PC-9 (cell line): Measurements from ENCODE around the gene PLEKHG5. TPM values are rescaled to one million over a fixed set of nuclear protein-coding genes. Genes with fewer than 3 reads are reported as not detected.

Experiments
- BruUV-seq: library from RNA; stranded (reverse); fragments of 400-500 nt; replicated peaks from 2 replicates; lab custom pipeline; 2021; lab: Mats Ljungman, UMichigan
- CTCF ChIA-PET: fragments of 300-600 bp; sonication (Branson Sonifier 250); formaldehyde crosslinking; loops from one replicate; lab custom pipeline; 2022; ENCODE audit warnings: antibody characterized with exemption; lab: Charles Lee
- POLR2A ChIA-PET: fragments of 300-600 bp; sonication (Branson Sonifier 250); formaldehyde crosslinking; loops from one replicate; lab custom pipeline; 2022; ENCODE audit warnings: antibody characterized with exemption; ENCODE audit not compliant: unreplicated experiment; lab: Charles Lee
- DNase-seq, 2 experiments: peaks; one replicate each; pipeline versions ENCODE4 v3.0.0 to v3.0.0-alpha.2; 2015 to 2022; ENCODE audit warnings: mixed read lengths in 1 of 2
- H2AFZ ChIP-seq: fragments of 200-600 bp; sonication (generic); 2 replicates; pipeline ENCODE4 v1.8.1; 2017; ENCODE audit warnings: antibody characterized with exemption
- H3F3A ChIP-seq: fragments of 200-600 bp; sonication (generic); 2 replicates; pipeline ENCODE4 v1.8.1; 2017; ENCODE audit warnings: antibody characterized with exemption, mild to moderate bottlenecking, low read depth; ENCODE audit not compliant: insufficient read depth
- H3K27ac ChIP-seq: fragments of 200-600 bp; sonication (generic); 2 replicates; pipeline ENCODE4 v1.6.1; 2016; ENCODE audit warnings: mixed run types
- H3K27me3 ChIP-seq: fragments of 200-600 bp; sonication (generic); 2 replicates; pipeline ENCODE4 v1.6.1; 2016; ENCODE audit warnings: low read depth, mixed run types; ENCODE audit not compliant: insufficient read depth
- H3K36me3 ChIP-seq: fragments of 200-600 bp; sonication (generic); 2 replicates; pipeline ENCODE4 v1.6.1; 2016; ENCODE audit warnings: low read depth, mixed run types
- H3K4me1 ChIP-seq: fragments of 200-600 bp; sonication (generic); replicated peaks from 2 replicates; pipeline ENCODE4 v1.6.1; 2016; ENCODE audit warnings: mixed run types; ENCODE audit not compliant: insufficient read depth
- H3K4me2 ChIP-seq: fragments of 200-600 bp; sonication (generic); 2 replicates; pipeline ENCODE4 v1.6.1; 2017; ENCODE audit warnings: mixed run types
- H3K4me3 ChIP-seq: fragments of 200-600 bp; sonication (generic); 2 replicates; pipeline ENCODE4 v1.6.1; 2016; ENCODE audit warnings: mixed run types
- H3K79me2 ChIP-seq: fragments of 200-600 bp; sonication (generic); 2 replicates; pipeline ENCODE4 v1.6.1; 2017; ENCODE audit warnings: low read depth, mixed run types
- H3K9me2 ChIP-seq: fragments of 200-600 bp; sonication (generic); 2 replicates; pipeline ENCODE4 v1.8.1; 2017; ENCODE audit warnings: mild to moderate bottlenecking; ENCODE audit not compliant: insufficient read depth
- H3K9me3 ChIP-seq: fragments of 200-600 bp; sonication (generic); 2 replicates; pipeline ENCODE4 v1.8.1; 2016; ENCODE audit warnings: low read depth; ENCODE audit not compliant: insufficient read depth
- H4K20me1 ChIP-seq: fragments of 200-600 bp; sonication (generic); 2 replicates; pipeline ENCODE4 v1.8.1; 2017; ENCODE audit not compliant: insufficient read depth
- CTCF ChIP-seq: fragments of 200-600 bp; sonication (generic); conservative IDR thresholded peaks from 2 replicates; pipeline ENCODE4 v1.6.1; 2017; ENCODE audit warnings: mixed run types, antibody characterized with exemption, mild to moderate bottlenecking, moderate library complexity
- EZH2 ChIP-seq: fragments of 200-600 bp; sonication (generic); IDR thresholded peaks from 2 replicates; pipeline ENCODE4 v1.8.0; 2017; ENCODE audit warnings: antibody characterized with exemption, low read depth
- intact Hi-C: fragments of 100-400 bp; cut with micrococcal nuclease; formaldehyde crosslinking; loops from one replicate; pipeline ENCODE4 v1.10.0; 2022; ENCODE audit not compliant: unreplicated experiment
- total RNA-seq: library from RNA; stranded (reverse); gene quantifications from 2 replicates; pipeline ENCODE4 v1.2.3, GENCODE V29; 2021

Gene PLEKHG5
- total RNA-seq, 1 experiment from 2014 or later, result 11.3 TPM

DNA sequence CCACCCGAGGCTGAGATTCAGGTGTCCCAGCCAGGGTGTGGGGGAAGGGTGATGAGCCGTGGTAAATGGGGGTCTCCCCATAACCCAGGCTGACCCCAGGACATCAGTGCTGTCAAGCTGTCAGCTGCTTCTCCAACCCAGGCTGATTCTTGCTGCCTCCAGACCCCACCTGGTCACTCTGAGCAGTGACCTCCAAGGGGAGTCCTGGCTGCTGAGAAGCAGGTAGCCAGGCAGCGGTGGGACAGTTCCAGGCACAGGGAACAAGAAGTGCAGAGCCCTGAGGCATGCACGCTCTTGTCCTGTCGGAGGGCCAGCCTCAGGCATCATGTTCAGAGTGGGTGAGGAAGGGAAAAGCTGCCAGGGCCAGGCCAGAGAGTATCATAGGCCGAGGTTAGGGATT lies 65.8 kb downstream of the PLEKHG5 start:
- intact Hi-C loops, result loop anchor here (2.0 to 5.0 kb wide), 2 partner anchors 13 to 73 kb away; no protein-coding TSS in a partner anchor
- Histone ChIP-seq H3F3A (no peaks in the 10 kb centered on the region; the same call in 1 of the 2 replicates), H2AFZ (no peak overlapping the region), H3K9me3 (no peaks in the 10 kb centered on the region), H3K4me3 (no peak overlapping the region), H3K9me2 (no peaks in the 10 kb centered on the region), H3K79me2 (no peaks in the 10 kb centered on the region), H3K27me3 (peaks cover 8% of the 10 kb centered on the region; the same call in 1 of the 2 replicates), H4K20me1 (no peaks in the 10 kb centered on the region), H3K4me2 (no peak overlapping the region), H3K36me3 (no peaks in the 10 kb centered on the region), H3K27ac (no peak overlapping the region), H3K4me1 (peaks cover 28% of the 10 kb centered on the region)
- CTCF ChIA-PET, result interaction anchor here (0.5 to 1.3 kb wide), 4 partner anchors 11 to 108 kb away, joined by 3 to 13 read pairs (median 4); partner anchors contain the start of gene ACOT7
- POLR2A ChIA-PET, result no interaction called here
- TF ChIP-seq EZH2, result no peak
- DNase-seq, result no peak
- BruUV-seq, result no TSS peak

GRCh38 chr1:6424619-6425593 lies 66.6 kb downstream of the PLEKHG5 start, which contains the start of gene ESPN:
Gene ESPN, plus strand, starts transcription at chr1:6424776. Its CDS starts 180 bp downstream, at chr1:6424956.
- no peak within 1 kb of the TSS for H2AFZ ChIP-seq
- no TSS peak for BruUV-seq
- CTCF ChIA-PET, result interaction anchor here (0.6 to 1.3 kb wide), 3 partner anchors 8 to 108 kb away, joined by 3 to 10 read pairs (median 4); no protein-coding TSS in a partner anchor

GRCh38 chr1:6424000-6424565 lies 67.4 kb downstream of the PLEKHG5 start:
- H3K27ac ChIP-seq, result no peak overlapping the region
- no peaks in the 10 kb centered on the region for H4K20me1 ChIP-seq
- H3K9me3 ChIP-seq, result no peaks in the 10 kb centered on the region
- peak overlapping the region; percentile 42; the same call in 1 of the 2 replicates for H3K4me2 ChIP-seq
- H3K9me2 ChIP-seq, result no peaks in the 10 kb centered on the region
- H2AFZ ChIP-seq, result no peak overlapping the region
- ChIA-PET CTCF (interaction anchor here (0.9 to 1.9 kb wide), 3 partner anchors 10 to 74 kb away, joined by 5 to 18 read pairs (median 9); no protein-coding TSS in a partner anchor), POLR2A (interaction anchor here (0.6 to 1.4 kb wide), 2 partner anchors 34 to 65 kb away, joined by 6 to 7 read pairs; no protein-coding TSS in a partner anchor)
- H3K79me2 ChIP-seq, result no peaks in the 10 kb centered on the region
- no TSS peak for BruUV-seq
- H3K4me1 ChIP-seq, result peaks cover 22% of the 10 kb centered on the region
- no peaks in the 10 kb centered on the region for H3K36me3 ChIP-seq
- no peak overlapping the region for H3K4me3 ChIP-seq
- H3K27me3 ChIP-seq, result peaks cover 8% of the 10 kb centered on the region; the same call in 1 of the 2 replicates
- no peaks in the 10 kb centered on the region; the same call in 1 of the 2 replicates for H3F3A ChIP-seq
- intact Hi-C loops, result loop anchor here (1.0 kb wide), 1 partner anchor 13 kb away; no protein-coding TSS in a partner anchor
- TF ChIP-seq CTCF, result no peak
- no peak for TF ChIP-seq EZH2
- no peak for DNase-seq

More at GRCh38 chr1:6424619-6425593, 66.6 kb downstream of the PLEKHG5 start, which contains the start of gene ESPN:
- DNase-seq, result no peak
- Histone ChIP-seq H3K4me2 (peak within 1 kb of the TSS; percentile 42; the same call in 1 of the 2 replicates), H4K20me1 (no peaks in the 10 kb centered on the region), H3K9me3 (no peaks in the 10 kb centered on the region), H3K79me2 (no peaks in the 10 kb centered on the region), H3F3A (no peaks in the 10 kb centered on the region; the same call in 1 of the 2 replicates), H3K4me1 (peaks cover 22% of the 10 kb centered on the region), H3K27ac (no peak within 1 kb of the TSS), H3K9me2 (no peaks in the 10 kb centered on the region), H3K4me3 (no peak within 1 kb of the TSS), H3K36me3 (no peaks in the 10 kb centered on the region), H3K27me3 (peaks cover 8% of the 10 kb centered on the region; the same call in 1 of the 2 replicates)
- POLR2A ChIA-PET, result no interaction called here
- TF ChIP-seq EZH2 (no peak), CTCF (no peak)
- intact Hi-C loops, result loop anchor here (5.0 kb wide), 1 partner anchor 73 kb away; no protein-coding TSS in a partner anchor
